Measurements from ENCODE around the gene SYNPR. TPM values are rescaled to one million over a fixed set of nuclear protein-coding genes. Genes with fewer than 3 reads are reported as not detected.

SYNPR gene
- total and polyA plus RNA-seq, 2 donors from 2014 or later, result not detected

DNA sequence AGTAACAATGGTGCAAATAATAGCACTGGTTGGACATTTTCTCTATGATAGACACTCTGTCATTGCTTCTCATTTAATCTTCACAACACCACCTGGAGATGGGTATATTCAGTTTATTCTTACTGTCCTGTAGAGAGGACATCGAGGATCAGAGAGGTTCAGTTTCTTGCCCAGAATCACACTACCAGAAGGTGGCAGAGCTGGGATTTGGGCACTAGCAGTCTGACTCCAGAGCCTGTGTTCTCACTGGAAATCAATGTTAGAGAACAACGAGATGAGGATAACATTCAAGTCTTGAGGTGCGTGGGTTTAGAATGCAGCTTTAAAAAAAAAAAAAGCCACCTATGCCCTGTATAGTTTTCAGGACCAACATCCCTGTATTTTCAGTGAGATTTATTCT, 127.8 kb downstream of the SYNPR start:
- DNase-seq, result no peak
- Histone ChIP-seq H3K4me3 (ENCODE audit: low read length in 3 of 3) (no peak overlapping the region), H3K9me3 (ENCODE audit: control insufficient read depth in 2 of 3, insufficient read depth in 1 of 3, low read length in 3 of 3) (no peaks in the 10 kb centered on the region), H3K27ac (ENCODE audit: low read depth in 2 of 2, low read length in 2 of 2) (no peak overlapping the region), H3K36me3 (ENCODE audit: control insufficient read depth in 2 of 3, insufficient read depth in 3 of 3, low read length in 3 of 3) (no peaks in the 10 kb centered on the region), H3K9ac (ENCODE audit: low read length in 3 of 3) (no peak overlapping the region), H3K27me3 (ENCODE audit: control insufficient read depth, insufficient read depth, low read length) (no peaks in the 10 kb centered on the region), H3K4me1 (ENCODE audit: control insufficient read depth in 2 of 3, insufficient read depth in 2 of 3, low read depth in 1 of 3, low read length in 3 of 3) (no peaks in the 10 kb centered on the region)
- FAIRE-seq, result no peak
- intact Hi-C loops (cut with DNase I), result no loop called here
- TF ChIP-seq, protein P1, sequence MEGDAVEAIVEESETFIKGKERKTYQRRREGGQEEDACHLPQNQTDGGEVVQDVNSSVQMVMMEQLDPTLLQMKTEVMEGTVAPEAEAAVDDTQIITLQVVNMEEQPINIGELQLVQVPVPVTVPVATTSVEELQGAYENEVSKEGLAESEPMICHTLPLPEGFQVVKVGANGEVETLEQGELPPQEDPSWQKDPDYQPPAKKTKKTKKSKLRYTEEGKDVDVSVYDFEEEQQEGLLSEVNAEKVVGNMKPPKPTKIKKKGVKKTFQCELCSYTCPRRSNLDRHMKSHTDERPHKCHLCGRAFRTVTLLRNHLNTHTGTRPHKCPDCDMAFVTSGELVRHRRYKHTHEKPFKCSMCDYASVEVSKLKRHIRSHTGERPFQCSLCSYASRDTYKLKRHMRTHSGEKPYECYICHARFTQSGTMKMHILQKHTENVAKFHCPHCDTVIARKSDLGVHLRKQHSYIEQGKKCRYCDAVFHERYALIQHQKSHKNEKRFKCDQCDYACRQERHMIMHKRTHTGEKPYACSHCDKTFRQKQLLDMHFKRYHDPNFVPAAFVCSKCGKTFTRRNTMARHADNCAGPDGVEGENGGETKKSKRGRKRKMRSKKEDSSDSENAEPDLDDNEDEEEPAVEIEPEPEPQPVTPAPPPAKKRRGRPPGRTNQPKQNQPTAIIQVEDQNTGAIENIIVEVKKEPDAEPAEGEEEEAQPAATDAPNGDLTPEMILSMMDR (IDR thresholded peaks at IDR 0.05; ENCODE audit: borderline replicate concordance, extremely low read depth, insufficient read depth), result no peak

- FAIRE-seq (no peak), DNase-seq (no peak)
- Histone ChIP-seq H3K4me1 (ENCODE audit: control insufficient read depth in 2 of 3, insufficient read depth in 2 of 3, low read depth in 1 of 3, low read length in 3 of 3) (no peaks in the 10 kb centered on the region), H3K27ac (ENCODE audit: low read depth in 2 of 2, low read length in 2 of 2) (no peak overlapping the region), H3K9me3 (ENCODE audit: control insufficient read depth in 2 of 3, insufficient read depth in 1 of 3, low read length in 3 of 3) (no peaks in the 10 kb centered on the region), H3K27me3 (ENCODE audit: control insufficient read depth, insufficient read depth, low read length) (no peaks in the 10 kb centered on the region), H3K36me3 (ENCODE audit: control insufficient read depth in 2 of 3, insufficient read depth in 3 of 3, low read length in 3 of 3) (no peaks in the 10 kb centered on the region), H3K4me3 (ENCODE audit: low read length in 3 of 3) (no peak overlapping the region), H3K9ac (ENCODE audit: low read length in 3 of 3) (no peak overlapping the region)
- intact Hi-C loops (cut with DNase I), result no loop called here
- TF ChIP-seq, protein P1 (IDR thresholded peaks at IDR 0.05; ENCODE audit: borderline replicate concordance, extremely low read depth, insufficient read depth), result no peak
These were observed 135.4 kb downstream of the SYNPR start for GRCh38 chr3:63413523-63413922.

DNA sequence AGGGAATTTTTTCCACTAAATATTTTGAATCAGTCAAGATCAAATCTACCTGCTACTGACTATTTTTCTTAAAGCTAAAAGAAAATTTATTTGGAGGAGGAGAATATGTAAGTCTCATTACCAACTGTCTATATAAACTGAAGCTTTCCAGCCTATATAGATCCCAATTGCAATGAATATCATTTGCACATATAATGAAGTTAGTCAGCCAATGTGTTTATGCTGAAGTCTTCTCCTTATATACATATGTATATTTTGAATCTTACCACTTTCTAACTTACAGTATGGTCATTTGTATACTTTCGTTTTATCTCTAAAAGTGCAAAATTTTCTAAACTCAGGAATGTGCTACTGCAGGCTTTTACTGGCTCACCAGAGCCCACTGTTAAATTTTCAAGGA, 136.5 kb downstream of the SYNPR start:
- H3K36me3 ChIP-seq (ENCODE audit: control insufficient read depth in 2 of 3, insufficient read depth in 3 of 3, low read length in 3 of 3), result no peaks in the 10 kb centered on the region
- intact Hi-C loops (cut with DNase I), result no loop called here
- no peaks in the 10 kb centered on the region for H3K4me1 ChIP-seq (ENCODE audit: control insufficient read depth in 2 of 3, insufficient read depth in 2 of 3, low read depth in 1 of 3, low read length in 3 of 3)
- H3K27me3 ChIP-seq (ENCODE audit: control insufficient read depth, insufficient read depth, low read length), result no peaks in the 10 kb centered on the region
- no peak overlapping the region for H3K4me3 ChIP-seq (ENCODE audit: low read length in 3 of 3)
- no peak overlapping the region for H3K27ac ChIP-seq (ENCODE audit: low read depth in 2 of 2, low read length in 2 of 2)
- TF ChIP-seq, protein P1 (IDR thresholded peaks at IDR 0.05; ENCODE audit: borderline replicate concordance, extremely low read depth, insufficient read depth), result no peak
- H3K9me3 ChIP-seq (ENCODE audit: control insufficient read depth in 2 of 3, insufficient read depth in 1 of 3, low read length in 3 of 3), result no peaks in the 10 kb centered on the region
- no peak overlapping the region for H3K9ac ChIP-seq (ENCODE audit: low read length in 3 of 3)
- FAIRE-seq (no peak), DNase-seq (no peak)

GRCh38 chr3:63429905-63430304, 151.8 kb downstream of the SYNPR start:
- Histone ChIP-seq H3K27me3 (ENCODE audit: control insufficient read depth, insufficient read depth, low read length) (no peaks in the 10 kb centered on the region), H3K9me3 (ENCODE audit: control insufficient read depth in 2 of 3, insufficient read depth in 1 of 3, low read length in 3 of 3) (no peaks in the 10 kb centered on the region), H3K4me1 (ENCODE audit: control insufficient read depth in 2 of 3, insufficient read depth in 2 of 3, low read depth in 1 of 3, low read length in 3 of 3) (no peaks in the 10 kb centered on the region), H3K36me3 (ENCODE audit: control insufficient read depth in 2 of 3, insufficient read depth in 3 of 3, low read length in 3 of 3) (no peaks in the 10 kb centered on the region), H3K27ac (ENCODE audit: low read depth in 2 of 2, low read length in 2 of 2) (no peak overlapping the region), H3K9ac (ENCODE audit: low read length in 3 of 3) (no peak overlapping the region), H3K4me3 (ENCODE audit: low read length in 3 of 3) (no peak overlapping the region)
- no peak for FAIRE-seq
- intact Hi-C loops (cut with DNase I), result no loop called here
- DNase-seq, result peak in 1 of 5 donors; percentile 15
- TF ChIP-seq, protein P1 (IDR thresholded peaks at IDR 0.05; ENCODE audit: borderline replicate concordance, extremely low read depth, insufficient read depth), result no peak

Data from kidney (tissue), 14 donors.